GM10266 (cell line): Measurements from ENCODE around the gene AMDHD2.

Source experiments
- DNase-seq: peaks from one replicate; pipeline ENCODE4 v3.0.0; 2012; ENCODE audit errors: extremely low spot score
- CTCF ChIP-seq: IDR thresholded peaks from 2 replicates; pipeline ENCODE4 v1.5.1; 2012; ENCODE audit warnings: mild to moderate bottlenecking, low read depth; ENCODE audit not compliant: control insufficient read depth, insufficient read depth; ENCODE audit errors: missing control alignments

Gene AMDHD2

GRCh38 chr16:2496223-2497115 is 23.7 kb upstream of the AMDHD2 start:
- DNase-seq, result no peak
- TF ChIP-seq CTCF, result no peak

GRCh38 chr16:2497116-2497630 is 23.0 kb upstream of the AMDHD2 start:
- TF ChIP-seq CTCF, result no peak
- DNase-seq, result no peak

DNA sequence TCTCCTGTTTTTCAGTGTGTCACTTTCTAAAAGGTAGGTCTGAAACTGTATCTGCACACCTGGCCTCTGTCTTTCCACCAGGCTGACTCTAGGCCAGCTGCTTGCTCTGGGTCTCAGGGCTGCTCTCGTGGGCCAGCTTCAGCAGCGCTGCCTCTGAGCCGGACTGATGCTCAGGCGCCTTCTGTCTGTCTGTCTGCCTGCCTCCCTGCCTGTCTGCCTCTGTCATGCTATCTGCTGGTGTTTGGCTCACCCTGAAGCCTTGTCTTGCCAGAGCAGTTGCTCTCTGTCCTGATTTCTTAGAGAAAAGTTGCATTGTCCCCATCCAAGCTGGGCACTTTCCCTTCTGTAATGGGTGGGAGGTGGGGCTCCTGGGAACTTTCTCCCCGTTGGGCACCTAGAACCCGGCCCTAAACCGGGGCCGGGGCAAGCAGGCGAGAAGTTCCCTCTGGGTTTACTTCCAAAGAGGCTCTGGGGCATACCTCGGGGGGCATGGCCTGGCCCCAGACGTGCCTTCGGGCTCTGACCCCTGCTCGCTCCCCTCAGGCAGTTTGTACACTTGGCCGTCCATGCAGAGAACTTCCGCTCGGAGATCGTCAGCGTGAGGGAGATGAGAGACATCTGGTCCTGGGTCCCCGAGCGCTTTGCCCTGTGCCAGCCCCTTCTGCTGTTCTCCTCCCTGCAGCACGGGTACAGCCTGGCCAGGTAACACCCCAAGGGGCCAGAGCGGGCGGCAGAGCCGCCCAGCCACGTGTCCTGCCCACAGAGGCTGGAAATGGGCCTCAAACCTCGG is 22.3 kb upstream of the AMDHD2 start:
- DNase-seq, result no peak
- TF ChIP-seq CTCF, result no peak

DNA sequence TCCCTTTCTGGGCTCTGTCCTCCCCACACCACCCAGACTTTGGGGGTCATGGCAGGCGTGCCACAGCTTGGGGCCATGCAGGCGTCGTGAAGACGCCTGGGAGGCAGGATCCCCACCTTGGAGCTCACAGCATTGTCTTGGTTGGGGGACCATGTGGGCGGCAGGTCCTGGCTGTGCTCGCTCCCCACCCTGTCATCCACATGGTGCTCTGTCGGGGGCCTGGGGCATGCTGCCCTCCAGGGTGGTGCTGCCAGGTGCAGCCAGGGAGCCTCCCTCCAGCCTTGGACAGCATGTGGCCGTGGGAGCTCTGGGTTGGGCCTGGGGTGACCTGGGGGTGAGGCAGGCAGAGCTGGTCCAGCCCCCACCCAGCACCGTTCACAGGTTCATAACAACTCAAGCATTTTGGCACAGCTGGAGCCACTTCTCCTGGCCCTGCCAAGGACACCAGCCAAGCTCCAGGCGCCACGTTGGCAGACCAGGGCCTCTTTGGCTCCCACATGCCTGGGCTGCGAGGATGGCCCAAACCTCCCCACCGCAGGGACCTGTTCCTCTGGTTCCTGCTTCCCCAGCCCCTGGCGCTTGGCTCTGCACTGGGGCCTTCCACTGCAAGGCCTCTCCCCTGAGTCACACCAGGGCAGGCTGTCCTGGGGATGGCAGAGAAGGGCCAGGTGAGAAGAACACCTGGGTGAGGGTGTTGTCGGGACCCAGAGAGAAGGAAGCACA is 21.5 kb upstream of the AMDHD2 start:
- TF ChIP-seq CTCF, result no peak
- DNase-seq, result no peak

GRCh38 chr16:2499454-2499853 is 20.7 kb upstream of the AMDHD2 start:
- DNase-seq, result no peak
- no peak for TF ChIP-seq CTCF

- DNase-seq, result no peak
These were observed 20.2 kb upstream of the AMDHD2 start for GRCh38 chr16:2499890-2500429.

More at GRCh38 chr16:2499890-2500429, 20.2 kb upstream of the AMDHD2 start:
- TF ChIP-seq CTCF, result no peak
